Nucleus accumbens (tissue), 56 donors: ENCODE results near the gene URGCP.
"Not testable (repeated sequence)": the region's sequence is repeated elsewhere in the genome, so short reads cannot be mapped to it uniquely, and the experiment has no call there.

ENCODE experiments used
- DNase-seq, 56 donors: peaks; one replicate each; lab custom pipeline; 2025; lab: John Stamatoyannopoulos, UW

URGCP gene

GRCh38 chr7:43844257-43844656 is 62.1 kb downstream of the URGCP start:
- DNase-seq = no peak

- no peak for DNase-seq
Measured at GRCh38 chr7:43843296-43843695, 63.1 kb downstream of the URGCP start.

GRCh38 chr7:43838201-43838658 is 68.2 kb downstream of the URGCP start:
- no peak for DNase-seq

GRCh38 chr7:43834463-43835251 is 71.7 kb downstream of the URGCP start:
- DNase-seq = no peak

- DNase-seq = not testable (repeated sequence)
Measured at GRCh38 chr7:43830917-43831316, 75.5 kb downstream of the URGCP start.
